Measurements from ENCODE around the gene PRKAG2.

DNA sequence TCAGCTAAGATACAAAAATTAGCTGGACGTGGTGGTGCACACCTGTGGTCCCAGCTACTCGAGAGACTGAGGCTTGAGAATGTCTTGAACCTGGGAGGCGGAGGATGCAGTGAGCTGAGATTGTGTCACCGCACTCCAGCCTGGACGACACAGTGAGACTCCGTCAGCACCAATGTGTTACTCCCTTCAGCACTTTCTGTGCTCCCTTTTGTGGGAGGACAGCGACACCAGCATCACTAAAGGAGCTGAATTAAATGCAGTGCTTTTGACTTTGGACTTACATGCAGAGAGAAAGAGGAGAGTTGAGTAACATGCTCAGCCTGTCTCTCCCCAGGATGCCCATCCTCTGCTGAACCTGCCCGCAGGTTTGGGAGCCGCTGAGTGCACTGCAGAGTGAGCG, 265.0 kb downstream of the PRKAG2 start:
- TF ChIP-seq POLR2A (IDR thresholded peaks at IDR 0.05; ENCODE audit: low read length), result no peak
- TF ChIP-seq GATA1 (IDR thresholded peaks at IDR 0.05; ENCODE audit: low read depth, low read length), result no peak
